ENCODE measurements around the gene MTHFD2.
A peak's percentile ranks its signal among the peaks of the same experiment; 100 is the strongest.
"Not testable (repeated sequence)": the region's sequence is repeated elsewhere in the genome, so short reads cannot be mapped to it uniquely, and the experiment has no call there.

The MTHFD2 gene

GRCh38 chr2:74198461-74199274, at the start of gene MTHFD2:
Gene MTHFD2 (plus strand): TSS chr2:74198615. CDS start chr2:74198642, 27 bp downstream.
- DNase-seq = peak; percentile 22 to 92 (median 79)

GRCh38 chr2:74149247-74149525, 49.2 kb upstream of the MTHFD2 start:
- DNase-seq = no peak

- DNase-seq = no peak
Observed at GRCh38 chr2:74149570-74150319, 48.7 kb upstream of the MTHFD2 start.

- no peak for DNase-seq
Observed at GRCh38 chr2:74152954-74153353, 45.5 kb upstream of the MTHFD2 start.

- no peak for DNase-seq
Observed at GRCh38 chr2:74155830-74156229, 42.6 kb upstream of the MTHFD2 start.

GRCh38 chr2:74162951-74163350, 35.5 kb upstream of the MTHFD2 start:
- DNase-seq = no peak

GRCh38 chr2:74164761-74165160, 33.7 kb upstream of the MTHFD2 start:
- DNase-seq = no peak

- no peak for DNase-seq
Observed at GRCh38 chr2:74168739-74169138, 29.7 kb upstream of the MTHFD2 start.

- no peak for DNase-seq
Observed at GRCh38 chr2:74174909-74175308, 23.5 kb upstream of the MTHFD2 start.

- no peak for DNase-seq
Observed at GRCh38 chr2:74177696-74178095, 20.7 kb upstream of the MTHFD2 start.

- peak; percentile 71 to 99 (median 94) for DNase-seq
Observed at GRCh38 chr2:74178211-74179062, 20.0 kb upstream of the MTHFD2 start, which contains the start of gene MOB1A. Gene MOB1A (minus strand): TSS chr2:74178879. CDS start chr2:74178674, 205 bp downstream.

- DNase-seq = no peak
Observed at GRCh38 chr2:74179063-74179865, 19.2 kb upstream of the MTHFD2 start.

GRCh38 chr2:74181739-74182138, 16.7 kb upstream of the MTHFD2 start:
- peak in 22 of 51 donors; percentile 5 to 41 (median 20) for DNase-seq

- no peak for DNase-seq
Observed at GRCh38 chr2:74183878-74184277, 14.5 kb upstream of the MTHFD2 start.

- peak in 4 of 51 donors; percentile 14 to 19 (median 18) for DNase-seq
Observed at GRCh38 chr2:74186038-74186437, 12.4 kb upstream of the MTHFD2 start.

GRCh38 chr2:74186706-74187105, 11.7 kb upstream of the MTHFD2 start:
- DNase-seq = not testable (repeated sequence)

GRCh38 chr2:74188018-74188601, 10.3 kb upstream of the MTHFD2 start:
- no peak for DNase-seq

- DNase-seq = no peak
Observed at GRCh38 chr2:74188696-74189095, 9.7 kb upstream of the MTHFD2 start.

- no peak for DNase-seq
Observed at GRCh38 chr2:74191596-74192380, 6.6 kb upstream of the MTHFD2 start.

GRCh38 chr2:74194799-74195198, 3.6 kb upstream of the MTHFD2 start:
- no peak for DNase-seq
